Trophoblast cell (in vitro differentiated cells and primary cell): ENCODE measurements around the gene GOLIM4.

Source experiments
- DNase-seq, 2 donors: peaks; one replicate each; pipeline ENCODE4 v3.0.0-alpha.2; 2016
- H2AFZ ChIP-seq: 2 replicates; pipeline ENCODE4 v1.6.1; 2013; ENCODE audit warnings: low read length, moderate library complexity, mild to moderate bottlenecking; ENCODE audit not compliant: insufficient read depth, poor library complexity
- H2AK5ac ChIP-seq: 2 replicates; pipeline ENCODE4 v1.6.1; 2013; ENCODE audit warnings: mild to moderate bottlenecking, low read length
- H2BK120ac ChIP-seq: 2 replicates; pipeline ENCODE4 v1.6.1; 2013; ENCODE audit warnings: low read length, mild to moderate bottlenecking, moderate library complexity; ENCODE audit not compliant: insufficient read depth, poor library complexity
- H2BK12ac ChIP-seq: 2 replicates; pipeline ENCODE4 v1.6.1; 2013; ENCODE audit warnings: mild to moderate bottlenecking, low read length, moderate library complexity
- H2BK5ac ChIP-seq: 2 replicates; pipeline ENCODE4 v1.6.1; 2013; ENCODE audit warnings: low read length, low read depth, moderate library complexity, mild to moderate bottlenecking; ENCODE audit not compliant: poor library complexity
- H3K14ac ChIP-seq: 2 replicates; pipeline ENCODE4 v1.6.1; 2013; ENCODE audit warnings: mild to moderate bottlenecking, low read length
- H3K18ac ChIP-seq: 2 replicates; pipeline ENCODE4 v1.6.1; 2013; ENCODE audit warnings: mild to moderate bottlenecking, low read length
- H3K23ac ChIP-seq: 2 replicates; pipeline ENCODE4 v1.6.1; 2013; ENCODE audit warnings: low read length
- H3K27ac ChIP-seq: 2 replicates; pipeline ENCODE4 v1.5.1; 2013; ENCODE audit warnings: low read depth, mild to moderate bottlenecking, inconsistent platforms, low read length, moderate library complexity
- H3K27me3 ChIP-seq: 2 replicates; pipeline ENCODE4 v1.6.1; 2013; ENCODE audit warnings: inconsistent platforms, mild to moderate bottlenecking, low read length, moderate library complexity; ENCODE audit not compliant: insufficient read depth
- H3K36me3 ChIP-seq, 2 experiments: 1 replicate in 1 of 2; 2 replicates in 1 of 2; pipeline ENCODE4 v1.6.1; 2013; ENCODE audit warnings: low read length in 2 of 2, mild to moderate bottlenecking in 2 of 2, moderate library complexity in 1 of 2; ENCODE audit not compliant: insufficient read depth in 2 of 2, control insufficient read depth in 1 of 2
- H3K4ac ChIP-seq: 2 replicates; pipeline ENCODE4 v1.6.1; 2013; ENCODE audit warnings: low read depth, mild to moderate bottlenecking, low read length, moderate library complexity
- H3K4me1 ChIP-seq, 2 experiments: 1 replicate in 1 of 2; 2 replicates in 1 of 2; pipeline ENCODE4 v1.6.1; 2013; ENCODE audit warnings: low read length in 2 of 2, mild to moderate bottlenecking in 2 of 2, moderate library complexity in 1 of 2; ENCODE audit not compliant: insufficient read depth in 2 of 2, control insufficient read depth in 1 of 2
- H3K4me2 ChIP-seq: 2 replicates; pipeline ENCODE4 v1.6.1; 2013; ENCODE audit warnings: inconsistent platforms, mild to moderate bottlenecking, low read length, moderate library complexity
- H3K4me3 ChIP-seq: 2 replicates; pipeline ENCODE4 v1.5.1; 2013; ENCODE audit warnings: mild to moderate bottlenecking, low read depth, low read length, inconsistent platforms
- H3K79me1 ChIP-seq: one replicate; pipeline ENCODE4 v1.6.1; 2013; ENCODE audit warnings: low read length
- H3K79me2 ChIP-seq: 2 replicates; pipeline ENCODE4 v1.6.1; 2013; ENCODE audit warnings: low read length, mild to moderate bottlenecking; ENCODE audit not compliant: control insufficient read depth, insufficient read depth, poor library complexity
- H3K9ac ChIP-seq: 2 replicates; pipeline ENCODE4 v1.6.1; 2013; ENCODE audit warnings: mild to moderate bottlenecking, low read length
- H3K9me3 ChIP-seq: 2 replicates; pipeline ENCODE4 v1.6.1; 2013; ENCODE audit warnings: low read depth, mild to moderate bottlenecking, control low read depth, inconsistent platforms, low read length; ENCODE audit not compliant: insufficient read depth
- H4K12ac ChIP-seq: 2 replicates; pipeline ENCODE4 v1.6.1; 2013; ENCODE audit warnings: low read depth, mild to moderate bottlenecking, low read length, moderate library complexity
- H4K8ac ChIP-seq: 2 replicates; pipeline ENCODE4 v1.6.1; 2013; ENCODE audit warnings: low read depth, mild to moderate bottlenecking, low read length, moderate library complexity
- H4K91ac ChIP-seq: one replicate; pipeline ENCODE4 v1.6.1; 2013; ENCODE audit warnings: low read depth, mild to moderate bottlenecking, low read length, moderate library complexity
- WGBS: extraction: QIAGEN DNeasy Blood & Tissue Kit; methylation state at CpG from one replicate; pipeline ENCODE4 v1.1.7; 2013; ENCODE audit warnings: missing lambda C conversion rate; ENCODE audit not compliant: insufficient read length, insufficient coverage; ENCODE audit errors: extremely low coverage; 5-methylcytosine and 5-hydroxymethylcytosine counted together

The GOLIM4 gene

GRCh38 chr3:168093790-168094189 is 1.9 kb downstream of the GOLIM4 start:
- H3K27ac ChIP-seq = no peak overlapping the region
- peak overlapping the region; percentile 0 for H3K4me2 ChIP-seq
- no peak overlapping the region for H3K18ac ChIP-seq
- H2AK5ac ChIP-seq = no peak overlapping the region
- H2BK5ac ChIP-seq = no peak overlapping the region
- no peak overlapping the region for H3K9ac ChIP-seq
- H2BK12ac ChIP-seq = no peak overlapping the region
- peaks cover 11% of the 10 kb centered on the region for H3K79me1 ChIP-seq
- no peak overlapping the region for H3K14ac ChIP-seq
- no peak for DNase-seq
- H3K4me1 ChIP-seq = peaks cover 0 to 2% of the 10 kb centered on the region in 2 experiments
- H3K27me3 ChIP-seq = no peaks in the 10 kb centered on the region
- H4K12ac ChIP-seq = no peak overlapping the region
- no peak overlapping the region for H2AFZ ChIP-seq
- H3K4me3 ChIP-seq = no peak overlapping the region
- H4K8ac ChIP-seq = no peak overlapping the region
- H3K36me3 ChIP-seq = no peaks in the 10 kb centered on the region
- no peaks in the 10 kb centered on the region for H3K9me3 ChIP-seq
- no peak overlapping the region for H3K4ac ChIP-seq
- H3K23ac ChIP-seq = no peak overlapping the region
- H4K91ac ChIP-seq = no peak overlapping the region
- peaks cover 8% of the 10 kb centered on the region for H3K79me2 ChIP-seq
- no peak overlapping the region for H2BK120ac ChIP-seq
- no CpG with 5 or more reads among the region's 3 CpGs for WGBS

- DNase-seq = no peak
- Histone ChIP-seq H3K4ac (peak overlapping the region; percentile 12), H3K4me3 (no peak overlapping the region), H3K36me3 (no peaks in the 10 kb centered on the region), H2BK120ac (no peak overlapping the region), H2BK12ac (no peak overlapping the region), H2AFZ (no peak overlapping the region), H3K4me1 (peaks cover 0 to 2% of the 10 kb centered on the region in 2 experiments), H3K9me3 (no peaks in the 10 kb centered on the region), H4K91ac (no peak overlapping the region), H3K27ac (no peak overlapping the region), H3K79me1 (peaks cover 11% of the 10 kb centered on the region), H3K4me2 (peak overlapping the region; percentile 50), H4K12ac (no peak overlapping the region), H3K23ac (no peak overlapping the region), H3K18ac (no peak overlapping the region), H3K9ac (no peak overlapping the region), H3K79me2 (peaks cover 8% of the 10 kb centered on the region), H2AK5ac (no peak overlapping the region), H2BK5ac (no peak overlapping the region), H3K14ac (no peak overlapping the region), H4K8ac (no peak overlapping the region), H3K27me3 (no peaks in the 10 kb centered on the region)
- no CpG with 5 or more reads among the region's 2 CpGs for WGBS
Measured at GRCh38 chr3:168093229-168093628, 2.5 kb downstream of the GOLIM4 start.

GRCh38 chr3:168091941-168092340 is 3.8 kb downstream of the GOLIM4 start:
- H4K8ac ChIP-seq = no peak overlapping the region
- no peak overlapping the region for H2BK5ac ChIP-seq
- H3K9ac ChIP-seq = no peak overlapping the region
- no peak overlapping the region for H3K18ac ChIP-seq
- H3K23ac ChIP-seq = no peak overlapping the region
- no peak overlapping the region for H3K4me2 ChIP-seq
- H4K12ac ChIP-seq = no peak overlapping the region
- H2BK120ac ChIP-seq = no peak overlapping the region
- no peak overlapping the region for H4K91ac ChIP-seq
- peaks cover 8% of the 10 kb centered on the region for H3K79me2 ChIP-seq
- H2AK5ac ChIP-seq = no peak overlapping the region
- H3K4ac ChIP-seq = no peak overlapping the region
- H3K27ac ChIP-seq = no peak overlapping the region
- peaks cover 0 to 2% of the 10 kb centered on the region in 2 experiments for H3K4me1 ChIP-seq
- no peaks in the 10 kb centered on the region for H3K27me3 ChIP-seq
- no peak for DNase-seq
- H3K14ac ChIP-seq = no peak overlapping the region
- no peak overlapping the region for H2BK12ac ChIP-seq
- H3K36me3 ChIP-seq = no peaks in the 10 kb centered on the region
- H2AFZ ChIP-seq = no peak overlapping the region
- H3K79me1 ChIP-seq = peaks cover 11% of the 10 kb centered on the region
- no peaks in the 10 kb centered on the region for H3K9me3 ChIP-seq
- H3K4me3 ChIP-seq = no peak overlapping the region

GRCh38 chr3:168091302-168091858 is 4.3 kb downstream of the GOLIM4 start:
- Histone ChIP-seq H2AK5ac (no peak overlapping the region), H2BK120ac (no peak overlapping the region), H3K79me2 (peaks cover 8% of the 10 kb centered on the region), H3K9ac (no peak overlapping the region), H3K18ac (no peak overlapping the region), H3K14ac (no peak overlapping the region), H3K79me1 (peaks cover 11% of the 10 kb centered on the region), H4K91ac (no peak overlapping the region), H2AFZ (no peak overlapping the region), H3K23ac (no peak overlapping the region), H3K9me3 (no peaks in the 10 kb centered on the region), H4K8ac (no peak overlapping the region), H3K4me1 (peaks cover 0 to 2% of the 10 kb centered on the region in 2 experiments), H3K27ac (no peak overlapping the region), H3K36me3 (no peaks in the 10 kb centered on the region), H2BK12ac (no peak overlapping the region), H3K4ac (no peak overlapping the region), H2BK5ac (no peak overlapping the region), H4K12ac (no peak overlapping the region), H3K4me2 (no peak overlapping the region), H3K27me3 (no peaks in the 10 kb centered on the region), H3K4me3 (no peak overlapping the region)
- no CpG with 5 or more reads among the region's 3 CpGs for WGBS
- no peak for DNase-seq
